ENCODE data around the gene PBX1.

- no peak for TF ChIP-seq EGR1 (IDR thresholded peaks at IDR 0.05; ENCODE audit: borderline replicate concordance in 1 of 2, low read depth in 2 of 2, low read length in 2 of 2)
- no peak for TF ChIP-seq MEF2B (IDR thresholded peaks at IDR 0.05; ENCODE audit: partially characterized antibody, poor library complexity, severe bottlenecking)
- TF ChIP-seq SPI1 (IDR thresholded peaks at IDR 0.05; ENCODE audit: borderline replicate concordance, insufficient read depth, low read depth, low read length), result no peak
- TF ChIP-seq CBX5 (IDR thresholded peaks at IDR 0.05; ENCODE audit: low read depth), result no peak
- TF ChIP-seq PML (IDR thresholded peaks at IDR 0.05; ENCODE audit: low read length), result no peak
- TF ChIP-seq SP1 (IDR thresholded peaks at IDR 0.05; ENCODE audit: low read depth, low read length), result no peak
- no peak for TF ChIP-seq ZZZ3 (IDR thresholded peaks at IDR 0.05; ENCODE audit: control insufficient read depth, insufficient read length, low read depth)
- TF ChIP-seq, protein P1, sequence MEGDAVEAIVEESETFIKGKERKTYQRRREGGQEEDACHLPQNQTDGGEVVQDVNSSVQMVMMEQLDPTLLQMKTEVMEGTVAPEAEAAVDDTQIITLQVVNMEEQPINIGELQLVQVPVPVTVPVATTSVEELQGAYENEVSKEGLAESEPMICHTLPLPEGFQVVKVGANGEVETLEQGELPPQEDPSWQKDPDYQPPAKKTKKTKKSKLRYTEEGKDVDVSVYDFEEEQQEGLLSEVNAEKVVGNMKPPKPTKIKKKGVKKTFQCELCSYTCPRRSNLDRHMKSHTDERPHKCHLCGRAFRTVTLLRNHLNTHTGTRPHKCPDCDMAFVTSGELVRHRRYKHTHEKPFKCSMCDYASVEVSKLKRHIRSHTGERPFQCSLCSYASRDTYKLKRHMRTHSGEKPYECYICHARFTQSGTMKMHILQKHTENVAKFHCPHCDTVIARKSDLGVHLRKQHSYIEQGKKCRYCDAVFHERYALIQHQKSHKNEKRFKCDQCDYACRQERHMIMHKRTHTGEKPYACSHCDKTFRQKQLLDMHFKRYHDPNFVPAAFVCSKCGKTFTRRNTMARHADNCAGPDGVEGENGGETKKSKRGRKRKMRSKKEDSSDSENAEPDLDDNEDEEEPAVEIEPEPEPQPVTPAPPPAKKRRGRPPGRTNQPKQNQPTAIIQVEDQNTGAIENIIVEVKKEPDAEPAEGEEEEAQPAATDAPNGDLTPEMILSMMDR (IDR thresholded peaks at IDR 0.05 in 2 of 3, conservative IDR thresholded peaks at IDR 0.05 in 1 of 3; ENCODE audit: control insufficient read depth in 2 of 3, extremely low read depth in 1 of 3, insufficient read depth in 1 of 3, low read depth in 3 of 3, low read length in 3 of 3), result no peak
- TF ChIP-seq ZNF24 (IDR thresholded peaks at IDR 0.05), result no peak
- TF ChIP-seq SUZ12 (IDR thresholded peaks at IDR 0.05; ENCODE audit: unreplicated experiment), result no peak
- no peak for TF ChIP-seq BMI1 (IDR thresholded peaks at IDR 0.05; ENCODE audit: borderline replicate concordance)
- no peak for TF ChIP-seq POLR2AphosphoS2 (IDR thresholded peaks at IDR 0.05; ENCODE audit: low read depth, low read length)
Observed at GRCh38 chr1:164721228-164721496, 162.2 kb downstream of the PBX1 start.
